ENCODE results near the gene DNM3. TPM values are rescaled to one million over a fixed set of nuclear protein-coding genes. Genes with fewer than 3 reads are reported as not detected.

The DNM3 gene
- total and polyA plus RNA-seq, 12 donors, result 7.2 to 78.6 (median 18.4) TPM

DNA sequence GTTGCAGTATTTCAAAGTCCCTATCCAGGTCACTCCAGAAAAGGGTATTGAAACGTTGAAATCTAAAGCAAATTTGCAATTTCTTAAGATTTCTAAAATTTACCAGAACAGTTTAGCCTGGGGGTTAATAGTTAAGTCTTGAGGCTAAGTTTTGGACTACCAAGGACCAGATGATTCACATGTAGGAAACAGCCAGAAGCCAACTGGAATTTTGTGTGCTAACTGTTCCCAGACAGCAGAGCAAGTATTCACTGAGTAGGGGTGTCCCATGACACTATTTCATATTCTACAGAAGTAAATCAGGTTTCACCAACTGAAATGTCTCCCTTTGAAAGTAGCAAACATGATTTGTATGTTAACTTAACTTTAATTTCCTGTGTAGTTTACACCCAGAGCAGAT, 567.7 kb downstream of the DNM3 start:
- TF ChIP-seq, protein P1, sequence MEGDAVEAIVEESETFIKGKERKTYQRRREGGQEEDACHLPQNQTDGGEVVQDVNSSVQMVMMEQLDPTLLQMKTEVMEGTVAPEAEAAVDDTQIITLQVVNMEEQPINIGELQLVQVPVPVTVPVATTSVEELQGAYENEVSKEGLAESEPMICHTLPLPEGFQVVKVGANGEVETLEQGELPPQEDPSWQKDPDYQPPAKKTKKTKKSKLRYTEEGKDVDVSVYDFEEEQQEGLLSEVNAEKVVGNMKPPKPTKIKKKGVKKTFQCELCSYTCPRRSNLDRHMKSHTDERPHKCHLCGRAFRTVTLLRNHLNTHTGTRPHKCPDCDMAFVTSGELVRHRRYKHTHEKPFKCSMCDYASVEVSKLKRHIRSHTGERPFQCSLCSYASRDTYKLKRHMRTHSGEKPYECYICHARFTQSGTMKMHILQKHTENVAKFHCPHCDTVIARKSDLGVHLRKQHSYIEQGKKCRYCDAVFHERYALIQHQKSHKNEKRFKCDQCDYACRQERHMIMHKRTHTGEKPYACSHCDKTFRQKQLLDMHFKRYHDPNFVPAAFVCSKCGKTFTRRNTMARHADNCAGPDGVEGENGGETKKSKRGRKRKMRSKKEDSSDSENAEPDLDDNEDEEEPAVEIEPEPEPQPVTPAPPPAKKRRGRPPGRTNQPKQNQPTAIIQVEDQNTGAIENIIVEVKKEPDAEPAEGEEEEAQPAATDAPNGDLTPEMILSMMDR (IDR thresholded peaks at IDR 0.05), result no peak
- no peak for TF ChIP-seq POLR2A (IDR thresholded peaks at IDR 0.05)
- Histone ChIP-seq H3K9me3 (replicated peaks in 1 of 3) (no peaks in the 10 kb centered on the region), H3K36me3 (replicated peaks in 1 of 2) (no peaks in the 10 kb centered on the region), H3K27ac (no peak overlapping the region), H3K27me3 (no peaks in the 10 kb centered on the region), H3K4me1 (replicated peaks in 1 of 2) (no peaks in the 10 kb centered on the region), H3K4me3 (no peak overlapping the region)
- intact Hi-C loops (cut with DNase I), result loop anchor here (10.0 kb wide), 2 partner anchors 404 to 414 kb away; no protein-coding TSS in a partner anchor
- no peak for DNase-seq
- WGBS, 4 donors, result 91 to 96% (median 92%) methylated on average over 1 of the region's 1 CpG

DNA sequence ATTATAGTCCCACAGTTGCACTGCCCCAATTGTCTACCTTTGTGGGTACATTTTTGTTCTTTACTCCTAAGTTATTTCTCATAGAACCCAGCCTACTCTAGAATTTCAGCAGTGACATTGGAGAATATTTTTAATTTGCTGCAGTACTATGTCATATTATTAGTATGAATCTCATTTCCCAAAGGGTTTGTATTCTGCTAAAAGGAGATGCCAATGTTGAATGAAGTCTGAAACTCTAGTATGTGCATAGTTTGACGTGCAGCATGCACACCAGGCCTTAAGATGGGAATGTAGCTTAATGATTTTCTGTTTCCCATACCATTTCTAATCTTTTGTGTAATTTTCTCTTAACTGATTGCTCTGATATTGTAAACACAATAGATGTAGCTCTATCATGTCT, 568.7 kb downstream of the DNM3 start:
- intact Hi-C loops (cut with DNase I), result no loop called here
- Histone ChIP-seq H3K36me3 (replicated peaks in 1 of 2) (no peaks in the 10 kb centered on the region), H3K27me3 (no peaks in the 10 kb centered on the region), H3K27ac (no peak overlapping the region), H3K9me3 (replicated peaks in 1 of 3) (no peaks in the 10 kb centered on the region), H3K4me1 (replicated peaks in 1 of 2) (no peaks in the 10 kb centered on the region), H3K4me3 (no peak overlapping the region)
- WGBS, 4 donors, result 91 to 100% (median 92%) methylated on average over 1 of the region's 1 CpG
- no peak for DNase-seq
- TF ChIP-seq POLR2A (IDR thresholded peaks at IDR 0.05), result no peak
- TF ChIP-seq, protein P1 (IDR thresholded peaks at IDR 0.05), result peak in 1 of 6 experiments; percentile 5

DNA sequence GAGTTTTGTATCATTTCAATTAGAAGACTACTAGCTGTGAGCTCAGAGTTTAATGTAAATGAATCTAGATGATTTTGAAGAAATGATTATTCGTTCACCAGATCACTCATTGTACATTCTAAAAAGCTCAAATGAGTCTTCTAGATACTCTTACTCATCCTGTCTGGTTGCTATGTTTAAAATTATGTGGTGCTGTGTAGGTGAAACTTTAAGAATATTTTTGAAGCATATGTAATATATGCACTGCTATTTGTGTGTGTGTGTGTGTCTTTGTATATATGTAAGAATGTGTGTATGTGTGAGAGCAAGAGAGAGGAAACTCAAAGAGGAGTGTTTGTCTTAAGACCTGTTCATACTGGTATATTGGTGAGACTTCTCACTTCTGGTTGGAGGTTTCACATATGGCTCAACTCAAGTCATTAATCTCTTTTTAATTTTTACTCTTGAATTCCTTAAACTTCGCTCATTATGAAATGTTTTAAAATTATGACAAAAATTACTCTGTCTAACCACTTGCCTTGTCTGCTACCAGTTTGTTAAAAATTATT, 570.6 kb downstream of the DNM3 start:
- H3K9me3 ChIP-seq (replicated peaks in 1 of 3), result no peaks in the 10 kb centered on the region
- no peak overlapping the region for H3K4me3 ChIP-seq
- 91 to 98% (median 93%) methylated on average over 2 of the region's 2 CpGs for WGBS, 4 donors
- no peak overlapping the region for H3K27ac ChIP-seq
- no peaks in the 10 kb centered on the region for H3K4me1 ChIP-seq (replicated peaks in 1 of 2)
- no peaks in the 10 kb centered on the region for H3K36me3 ChIP-seq (replicated peaks in 1 of 2)
- no peaks in the 10 kb centered on the region for H3K27me3 ChIP-seq
- intact Hi-C loops (cut with DNase I), result no loop called here
- TF ChIP-seq POLR2A (IDR thresholded peaks at IDR 0.05), result no peak
- no peak for DNase-seq

DNA sequence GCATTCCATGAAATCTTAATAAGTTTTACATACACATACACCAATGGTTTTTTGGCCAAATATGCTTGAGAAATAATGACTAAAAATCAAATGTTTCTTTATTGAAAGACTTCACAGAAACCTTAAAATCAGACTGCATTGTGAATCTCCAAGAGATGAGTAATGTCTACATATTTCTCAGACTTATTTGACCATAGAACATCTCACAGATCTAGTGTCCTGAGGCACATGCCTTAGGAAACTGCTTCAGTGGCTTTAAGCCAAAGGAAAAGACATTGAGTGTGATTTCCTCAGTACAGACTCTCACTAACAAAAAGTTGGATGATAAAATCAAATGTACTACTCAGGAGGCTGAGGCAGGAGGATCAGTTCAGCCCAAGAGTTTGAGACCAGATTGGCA, 573.0 kb downstream of the DNM3 start:
- intact Hi-C loops (cut with DNase I), result no loop called here
- TF ChIP-seq POLR2A (IDR thresholded peaks at IDR 0.05), result no peak
- Histone ChIP-seq H3K36me3 (replicated peaks in 1 of 2) (no peaks in the 10 kb centered on the region), H3K9me3 (replicated peaks in 1 of 3) (no peaks in the 10 kb centered on the region), H3K4me1 (replicated peaks in 1 of 2) (no peaks in the 10 kb centered on the region), H3K27ac (no peak overlapping the region), H3K27me3 (no peaks in the 10 kb centered on the region), H3K4me3 (no peak overlapping the region)
- no peak for DNase-seq

DNA sequence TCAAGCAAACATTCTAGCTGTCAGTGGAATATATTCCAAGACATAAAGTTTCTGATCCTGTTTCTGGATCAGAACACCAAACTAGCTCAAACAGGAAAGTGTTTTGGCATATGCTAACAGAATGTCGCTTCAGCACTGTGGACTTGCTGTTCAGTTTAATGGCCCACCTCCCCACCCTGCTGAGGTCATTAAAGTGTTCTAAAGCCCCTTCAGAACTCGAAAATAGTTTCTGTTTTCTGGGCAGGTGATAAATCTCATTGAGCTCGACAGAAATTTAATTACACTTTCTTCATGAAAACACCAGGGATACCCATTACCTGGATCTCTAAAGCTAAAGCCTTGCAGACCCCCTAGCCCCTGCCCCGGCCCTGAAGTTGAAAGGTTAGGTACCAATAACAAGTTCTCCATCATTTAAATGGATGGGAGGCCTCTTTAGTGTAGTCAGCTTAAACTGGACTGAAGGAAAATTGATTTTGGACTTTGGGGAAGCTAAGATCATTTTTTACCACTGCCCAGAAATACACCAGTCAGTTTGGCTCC, 575.3 kb downstream of the DNM3 start:
- TF ChIP-seq, protein P1 (IDR thresholded peaks at IDR 0.05), result no peak
- TF ChIP-seq POLR2A (IDR thresholded peaks at IDR 0.05), result no peak
- intact Hi-C loops (cut with DNase I), result no loop called here
- DNase-seq, result no peak
- no peaks in the 10 kb centered on the region for H3K36me3 ChIP-seq (replicated peaks in 1 of 2)
- no peaks in the 10 kb centered on the region for H3K4me1 ChIP-seq (replicated peaks in 1 of 2)
- 77 to 86% (median 77%) methylated on average over 4 of the region's 4 CpGs for WGBS, 4 donors
- no peaks in the 10 kb centered on the region for H3K27me3 ChIP-seq
- H3K9me3 ChIP-seq (replicated peaks in 1 of 3), result no peaks in the 10 kb centered on the region
- no peak overlapping the region for H3K4me3 ChIP-seq
- no peak overlapping the region for H3K27ac ChIP-seq

All from adrenal gland (tissue), 12 donors.